SK-N-SH treated with all-trans-retinoic acid at 6 μM for 48 hours (cell line): ENCODE measurements around the gene MYLK.

Experiments
- ATAC-seq: fragments of 200-7000 bp; cut with Tn5 transposase; 3 replicates; pipeline ENCODE4 v1.9.1; 2020; ENCODE audit warnings: mild to moderate bottlenecking, moderate library complexity
- BACH2 ChIP-seq: fragments of 250-450 bp; sonication (Bioruptor Pico); IDR thresholded peaks from 2 replicates; pipeline ENCODE4 v1.9.0; 2021; ENCODE audit warnings: mild to moderate bottlenecking, borderline replicate concordance
- CREB5 ChIP-seq: fragments of 250-450 bp; sonication (Bioruptor Pico); IDR thresholded peaks from 2 replicates; pipeline ENCODE4 v1.5.1; 2020; ENCODE audit warnings: low read depth, mild to moderate bottlenecking, moderate library complexity
- CSDC2 ChIP-seq: fragments of 250-450 bp; sonication (Bioruptor Pico); IDR thresholded peaks from 2 replicates; pipeline ENCODE4 v1.5.0; 2020; ENCODE audit warnings: mild to moderate bottlenecking, moderate library complexity
- ESRRG ChIP-seq: fragments of 250-450 bp; sonication (Bioruptor Pico); IDR thresholded peaks from 2 replicates; pipeline ENCODE4 v1.6.1; 2021; ENCODE audit warnings: mild to moderate bottlenecking
- GLIS3 ChIP-seq: fragments of 250-450 bp; sonication (Bioruptor Pico); IDR thresholded peaks from 2 replicates; pipeline ENCODE4 v1.5.0; 2020; ENCODE audit warnings: mild to moderate bottlenecking, moderate library complexity
- ISL1 ChIP-seq: fragments of 250-450 bp; sonication (Bioruptor Pico); IDR thresholded peaks from 2 replicates; pipeline ENCODE4 v2.1.2; 2022; ENCODE audit warnings: mild to moderate bottlenecking, moderate library complexity
- OSR1 ChIP-seq: fragments of 250-450 bp; sonication (Bioruptor Pico); IDR thresholded peaks from 2 replicates; pipeline ENCODE4 v1.8.0; 2022; ENCODE audit warnings: moderate library complexity, mild to moderate bottlenecking, inconsistent platforms
- PATZ1 ChIP-seq: fragments of 250-450 bp; sonication (Bioruptor Pico); IDR thresholded peaks from 2 replicates; pipeline ENCODE4 v1.8.0; 2020; ENCODE audit warnings: mild to moderate bottlenecking, moderate library complexity, borderline replicate concordance
- PPARA ChIP-seq: fragments of 250-450 bp; sonication (Bioruptor Pico); IDR thresholded peaks from 2 replicates; pipeline ENCODE4 v1.5.0; 2020; ENCODE audit warnings: mild to moderate bottlenecking, borderline replicate concordance
- RARB ChIP-seq: fragments of 250-450 bp; sonication (Bioruptor Pico); IDR thresholded peaks from 2 replicates; pipeline ENCODE4 v1.8.0; 2021; ENCODE audit warnings: mild to moderate bottlenecking, moderate library complexity
- SNAI2 ChIP-seq: fragments of 250-450 bp; sonication (Bioruptor Pico); IDR thresholded peaks from 2 replicates; pipeline ENCODE4 v1.5.0; 2020; ENCODE audit warnings: mild to moderate bottlenecking, moderate library complexity
- TCF4 ChIP-seq: fragments of 250-450 bp; sonication (Bioruptor Pico); IDR thresholded peaks from 2 replicates; pipeline ENCODE4 v1.8.0; 2021; ENCODE audit warnings: mild to moderate bottlenecking, moderate library complexity, borderline replicate concordance
- TOX ChIP-seq: fragments of 250-450 bp; sonication (Bioruptor Pico); IDR thresholded peaks from 2 replicates; pipeline ENCODE4 v1.8.0; 2021; ENCODE audit warnings: mild to moderate bottlenecking, moderate library complexity, borderline replicate concordance
- TSHZ2 ChIP-seq: fragments of 250-450 bp; sonication (Bioruptor Pico); IDR thresholded peaks from 2 replicates; pipeline ENCODE4 v1.5.0; 2020; ENCODE audit warnings: mild to moderate bottlenecking, moderate library complexity
- ZFP3 ChIP-seq: fragments of 250-450 bp; sonication (Bioruptor Pico); IDR thresholded peaks from 2 replicates; pipeline ENCODE4 v1.5.0; 2020; ENCODE audit warnings: mild to moderate bottlenecking, moderate library complexity
- ZFP30 ChIP-seq: fragments of 450-650 bp; formaldehyde crosslinking; IDR thresholded peaks from 2 replicates; pipeline ENCODE4 v1.5.0; 2022; ENCODE audit warnings: mild to moderate bottlenecking, moderate library complexity
- ZNF565 ChIP-seq: fragments of 450-650 bp; formaldehyde crosslinking; conservative IDR thresholded peaks from 2 replicates; pipeline ENCODE4 v1.5.0; 2020; ENCODE audit warnings: low read depth, mild to moderate bottlenecking, moderate library complexity
- ZNF70 ChIP-seq: fragments of 450-650 bp; formaldehyde crosslinking; IDR thresholded peaks from 2 replicates; pipeline ENCODE4 v1.5.0; 2020; ENCODE audit warnings: mild to moderate bottlenecking, moderate library complexity
- ZNF8 ChIP-seq: fragments of 450-650 bp; formaldehyde crosslinking; IDR thresholded peaks from 2 replicates; pipeline ENCODE4 v1.5.0; 2020; ENCODE audit warnings: mild to moderate bottlenecking, moderate library complexity
- TF ChIP-seq, protein P1 (sequence below): fragments of 250-450 bp; sonication (Bioruptor Pico); IDR thresholded peaks from 2 replicates; pipeline ENCODE4 v1.8.0; 2021; ENCODE audit warnings: low read depth, mild to moderate bottlenecking, moderate library complexity, borderline replicate concordance
- TF ChIP-seq, protein P2 (sequence below): fragments of 250-450 bp; sonication (Bioruptor Pico); IDR thresholded peaks from 2 replicates; pipeline ENCODE4 v1.5.1; 2021; ENCODE audit warnings: mild to moderate bottlenecking, moderate library complexity

The MYLK gene

DNA sequence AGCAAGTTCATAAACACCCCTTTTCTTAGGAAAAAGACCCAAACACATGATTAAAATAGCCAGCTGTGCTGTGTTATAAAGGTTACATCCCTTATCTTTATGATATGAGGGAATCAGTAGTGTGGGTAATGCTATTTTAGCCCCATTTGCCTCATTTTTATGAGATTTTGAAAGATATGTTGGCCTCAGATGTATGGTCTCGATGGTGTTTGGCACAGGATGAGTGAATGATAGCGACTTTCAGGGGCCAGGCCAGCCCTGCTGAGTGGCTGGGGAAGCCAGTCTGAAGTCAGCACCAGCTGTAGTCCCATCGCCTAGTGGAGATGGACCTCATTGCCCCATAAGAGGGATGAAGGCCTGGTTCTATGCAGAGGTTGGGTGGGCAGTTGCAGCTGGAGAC is 194.3 kb downstream of the MYLK start:
- TF ChIP-seq RARB (CRISPR knock-in tag), result no peak
- TF ChIP-seq, protein P1, sequence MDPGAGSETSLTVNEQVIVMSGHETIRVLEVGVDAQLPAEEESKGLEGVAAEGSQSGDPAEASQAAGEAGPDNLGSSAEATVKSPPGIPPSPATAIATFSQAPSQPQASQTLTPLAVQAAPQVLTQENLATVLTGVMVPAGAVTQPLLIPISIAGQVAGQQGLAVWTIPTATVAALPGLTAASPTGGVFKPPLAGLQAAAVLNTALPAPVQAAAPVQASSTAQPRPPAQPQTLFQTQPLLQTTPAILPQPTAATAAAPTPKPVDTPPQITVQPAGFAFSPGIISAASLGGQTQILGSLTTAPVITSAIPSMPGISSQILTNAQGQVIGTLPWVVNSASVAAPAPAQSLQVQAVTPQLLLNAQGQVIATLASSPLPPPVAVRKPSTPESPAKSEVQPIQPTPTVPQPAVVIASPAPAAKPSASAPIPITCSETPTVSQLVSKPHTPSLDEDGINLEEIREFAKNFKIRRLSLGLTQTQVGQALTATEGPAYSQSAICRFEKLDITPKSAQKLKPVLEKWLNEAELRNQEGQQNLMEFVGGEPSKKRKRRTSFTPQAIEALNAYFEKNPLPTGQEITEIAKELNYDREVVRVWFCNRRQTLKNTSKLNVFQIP (CRISPR knock-in tag), result no peak
- no peak for TF ChIP-seq TOX
- TF ChIP-seq ISL1 (CRISPR knock-in tag), result no peak
- TF ChIP-seq ZFP3 (CRISPR knock-in tag), result no peak
- TF ChIP-seq, protein P2, sequence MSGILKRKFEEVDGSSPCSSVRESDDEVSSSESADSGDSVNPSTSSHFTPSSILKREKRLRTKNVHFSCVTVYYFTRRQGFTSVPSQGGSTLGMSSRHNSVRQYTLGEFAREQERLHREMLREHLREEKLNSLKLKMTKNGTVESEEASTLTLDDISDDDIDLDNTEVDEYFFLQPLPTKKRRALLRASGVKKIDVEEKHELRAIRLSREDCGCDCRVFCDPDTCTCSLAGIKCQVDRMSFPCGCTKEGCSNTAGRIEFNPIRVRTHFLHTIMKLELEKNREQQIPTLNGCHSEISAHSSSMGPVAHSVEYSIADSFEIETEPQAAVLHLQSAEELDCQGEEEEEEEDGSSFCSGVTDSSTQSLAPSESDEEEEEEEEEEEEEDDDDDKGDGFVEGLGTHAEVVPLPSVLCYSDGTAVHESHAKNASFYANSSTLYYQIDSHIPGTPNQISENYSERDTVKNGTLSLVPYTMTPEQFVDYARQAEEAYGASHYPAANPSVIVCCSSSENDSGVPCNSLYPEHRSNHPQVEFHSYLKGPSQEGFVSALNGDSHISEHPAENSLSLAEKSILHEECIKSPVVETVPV (CRISPR knock-in tag), result no peak
- TF ChIP-seq CREB5 (CRISPR knock-in tag), result no peak
- TF ChIP-seq CSDC2 (CRISPR knock-in tag), result no peak
- TF ChIP-seq GLIS3, result no peak
- TF ChIP-seq ESRRG (CRISPR knock-in tag), result no peak
- no peak for TF ChIP-seq ZFP30 (CRISPR knock-in tag)
- TF ChIP-seq PPARA (CRISPR knock-in tag), result no peak
- TF ChIP-seq ZNF70, result no peak
- no peak for TF ChIP-seq OSR1 (CRISPR knock-in tag)
- TF ChIP-seq TCF4, result no peak
- ATAC-seq, result no peak

GRCh38 chr3:123688241-123688747 is 195.8 kb downstream of the MYLK start:
- TF ChIP-seq ZNF70 (no peak), CSDC2 (CRISPR knock-in tag) (no peak), PATZ1 (CRISPR knock-in tag) (peak; percentile 82; the same call in 1 of the 2 replicates)
- TF ChIP-seq, protein P2 (CRISPR knock-in tag), result no peak
- ATAC-seq, result peak; percentile 79

DNA sequence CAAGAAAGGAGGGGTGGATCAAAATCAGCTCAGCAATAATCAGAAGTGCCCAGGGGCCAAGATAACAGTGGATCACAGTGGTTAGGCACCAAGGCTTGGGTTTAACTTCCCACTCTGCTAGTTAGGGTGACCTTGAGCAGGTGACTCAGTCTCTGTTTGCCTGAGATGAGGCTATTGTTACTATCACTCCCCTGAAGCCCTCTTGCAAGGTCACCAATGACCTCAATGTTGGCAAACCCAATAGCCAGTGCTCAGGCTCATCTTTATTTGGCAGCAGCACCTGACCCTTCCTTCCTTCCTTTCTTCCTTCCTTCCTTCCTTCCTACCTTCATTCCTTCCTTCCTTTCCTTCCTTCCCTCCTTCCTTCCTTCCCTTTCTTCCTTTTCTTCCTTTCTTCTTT is 196.8 kb downstream of the MYLK start:
- ATAC-seq, result no peak
- TF ChIP-seq CSDC2 (CRISPR knock-in tag), result no peak
- no peak for TF ChIP-seq ZNF565 (CRISPR knock-in tag)
- TF ChIP-seq GLIS3, result no peak

- ATAC-seq, result no peak
- TF ChIP-seq, protein P2 (CRISPR knock-in tag), result no peak
- no peak for TF ChIP-seq RARB (CRISPR knock-in tag)
- TF ChIP-seq PPARA (CRISPR knock-in tag), result no peak
- TF ChIP-seq ZFP30 (CRISPR knock-in tag), result no peak
- no peak for TF ChIP-seq CREB5 (CRISPR knock-in tag)
- no peak for TF ChIP-seq BACH2 (CRISPR knock-in tag)
- TF ChIP-seq CSDC2 (CRISPR knock-in tag), result no peak
- TF ChIP-seq ZNF70, result no peak
- TF ChIP-seq ZNF565 (CRISPR knock-in tag), result no peak
- no peak for TF ChIP-seq SNAI2 (CRISPR knock-in tag)
- TF ChIP-seq ZFP3 (CRISPR knock-in tag), result no peak
- no peak for TF ChIP-seq ZNF8 (CRISPR knock-in tag)
- TF ChIP-seq OSR1 (CRISPR knock-in tag), result no peak
- TF ChIP-seq TSHZ2 (CRISPR knock-in tag), result no peak
- TF ChIP-seq ISL1 (CRISPR knock-in tag), result no peak
- no peak for TF ChIP-seq GLIS3
- no peak for TF ChIP-seq ESRRG (CRISPR knock-in tag)
- TF ChIP-seq TOX, result no peak
These were observed 197.9 kb downstream of the MYLK start for GRCh38 chr3:123686251-123686650.
